ENCODE measurements around the gene ARMC9. TPM values are rescaled to one million over a fixed set of nuclear protein-coding genes. Genes with fewer than 3 reads are reported as not detected.

ARMC9 gene
- polyA plus RNA-seq, 4 donors, result 0.67 to 10.6 (median 3.5) TPM

DNA sequence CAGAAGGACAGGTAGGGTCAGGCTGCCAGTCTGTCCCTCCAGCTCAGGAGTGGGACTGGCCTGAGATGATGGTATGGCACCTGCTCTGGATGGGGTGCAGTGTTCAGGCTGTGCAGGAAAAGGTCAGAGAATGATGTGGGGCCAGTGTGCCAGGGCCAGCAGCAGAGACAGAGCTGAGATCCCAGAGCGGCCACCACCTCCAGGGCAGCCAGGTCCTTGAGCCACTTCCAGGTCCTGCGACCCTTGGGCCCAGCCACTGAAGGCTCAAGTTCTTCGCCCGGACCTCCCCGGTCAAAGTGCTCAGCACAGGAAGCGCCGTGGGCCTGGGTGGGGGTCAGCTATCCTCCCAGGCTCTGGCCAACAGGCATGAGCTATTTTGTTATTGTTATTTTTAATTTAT is 12.1 kb upstream of the ARMC9 start:
- no peak for FAIRE-seq
- no peak for DNase-seq
- H3K27ac ChIP-seq (ENCODE audit: low read depth in 1 of 3, low read length in 2 of 3), result no peak overlapping the region
- 86 to 93% (median 91%) methylated on average over 7 of the region's 7 CpGs for WGBS, 3 donors
- H3K9me3 ChIP-seq (ENCODE audit: control insufficient read depth in 2 of 2, insufficient read depth in 1 of 2, low read depth in 1 of 2, low read length in 1 of 2), result peaks cover 0 to 6% of the 10 kb centered on the region in 2 donors
- no peak overlapping the region for H3K4me3 ChIP-seq (ENCODE audit: low read depth in 1 of 3, low read length in 3 of 3)
- no peaks in the 10 kb centered on the region for H3K36me3 ChIP-seq (ENCODE audit: control insufficient read depth in 3 of 3, insufficient read depth in 2 of 3, low read depth in 1 of 3, low read length in 3 of 3)
- H3K4me1 ChIP-seq (ENCODE audit: control insufficient read depth in 3 of 3, insufficient read depth in 2 of 3, low read depth in 1 of 3, low read length in 2 of 3), result peaks cover 0 to 25% (median 0%) of the 10 kb centered on the region in 3 donors
- H3K27me3 ChIP-seq (ENCODE audit: control insufficient read depth in 3 of 3, insufficient read depth in 3 of 3, low read length in 3 of 3), result peaks cover 0 to 3% (median 0%) of the 10 kb centered on the region in 3 donors

DNA sequence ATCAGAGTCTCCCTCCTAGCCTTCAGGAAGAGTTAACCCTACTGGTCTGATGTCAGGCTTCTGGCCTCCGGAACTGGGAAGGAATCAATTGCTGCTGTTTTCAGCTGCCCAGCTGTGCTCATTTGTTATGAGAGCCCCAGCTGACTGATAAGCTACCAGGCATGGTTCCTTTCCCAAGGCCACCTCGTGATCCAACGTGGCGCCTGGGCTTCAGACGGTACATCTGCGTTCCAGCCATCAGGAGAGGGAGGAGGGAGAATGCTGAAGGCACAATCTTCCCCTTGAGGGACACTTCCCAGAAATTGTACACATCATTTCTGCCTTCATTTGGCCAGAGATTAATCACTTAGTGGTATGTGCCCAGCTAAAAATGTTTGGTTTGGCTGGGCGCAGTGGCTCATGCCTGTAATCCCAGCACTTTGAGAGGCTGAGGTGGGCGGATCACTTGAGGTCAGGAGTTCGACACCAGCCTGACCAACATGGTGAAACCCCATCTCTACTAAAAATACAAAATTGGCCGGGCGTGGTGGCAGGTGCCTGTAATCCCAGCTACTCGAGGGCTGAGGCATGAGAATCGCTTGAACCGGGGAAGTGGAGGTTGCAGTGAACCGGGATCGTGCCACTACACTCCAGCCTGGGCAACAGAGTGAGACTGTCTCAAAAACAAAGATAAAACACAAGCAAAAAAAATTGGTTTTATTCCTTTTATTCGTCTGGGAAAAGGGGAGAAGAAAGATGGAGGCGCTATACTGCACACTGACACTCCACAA is 10.5 kb upstream of the ARMC9 start:
- Histone ChIP-seq H3K27ac (ENCODE audit: low read depth in 1 of 3, low read length in 2 of 3) (peak overlapping the region in 1 of 3 donors; percentile 49), H3K4me3 (ENCODE audit: low read depth in 1 of 3, low read length in 3 of 3) (no peak overlapping the region), H3K27me3 (ENCODE audit: control insufficient read depth in 3 of 3, insufficient read depth in 3 of 3, low read length in 3 of 3) (peaks cover 0 to 3% (median 0%) of the 10 kb centered on the region in 3 donors), H3K9me3 (ENCODE audit: control insufficient read depth in 2 of 2, insufficient read depth in 1 of 2, low read depth in 1 of 2, low read length in 1 of 2) (peaks cover 0 to 6% of the 10 kb centered on the region in 2 donors), H3K36me3 (ENCODE audit: control insufficient read depth in 3 of 3, insufficient read depth in 2 of 3, low read depth in 1 of 3, low read length in 3 of 3) (no peaks in the 10 kb centered on the region), H3K4me1 (ENCODE audit: control insufficient read depth in 3 of 3, insufficient read depth in 2 of 3, low read depth in 1 of 3, low read length in 2 of 3) (peaks cover 0 to 28% (median 0%) of the 10 kb centered on the region in 3 donors)
- 65 to 70% (median 70%) methylated on average over 18 of the region's 18 CpGs for WGBS, 3 donors
- FAIRE-seq (no peak), DNase-seq (peak; percentile 43 to 72)

DNA sequence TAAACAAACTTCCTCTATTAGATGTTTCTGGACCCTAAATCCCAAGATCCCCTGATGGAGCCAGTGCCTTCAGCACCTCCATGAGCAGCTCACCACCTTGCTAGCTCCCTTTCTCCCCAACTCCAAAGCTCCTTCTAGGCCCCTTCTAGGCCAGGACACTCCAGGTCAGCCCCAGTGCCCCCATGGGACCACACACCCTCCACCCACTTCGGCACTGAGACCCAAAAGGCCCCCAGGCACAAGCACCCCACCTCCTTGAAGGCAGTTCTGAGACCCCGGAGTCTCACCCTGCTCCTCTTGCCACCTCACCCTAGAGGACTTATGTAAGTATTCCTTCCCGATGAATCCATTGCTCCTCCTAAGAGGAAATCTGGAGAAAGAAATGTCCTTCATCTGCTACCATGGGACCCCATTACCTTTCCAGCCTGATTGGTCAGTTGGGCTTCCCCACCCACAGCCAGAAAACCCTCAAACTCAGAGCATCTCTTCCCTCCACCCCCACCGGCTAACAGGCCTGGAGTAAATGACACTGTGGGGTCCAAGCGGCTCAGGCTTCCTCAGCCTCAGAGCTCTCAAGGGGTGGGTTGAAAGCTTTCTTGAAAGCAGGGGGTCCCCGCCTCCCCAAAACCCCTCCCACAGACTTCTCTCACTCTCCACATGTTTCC is 9.8 kb upstream of the ARMC9 start:
- no peak overlapping the region for H3K4me3 ChIP-seq (ENCODE audit: low read depth in 1 of 3, low read length in 3 of 3)
- H3K36me3 ChIP-seq (ENCODE audit: control insufficient read depth in 3 of 3, insufficient read depth in 2 of 3, low read depth in 1 of 3, low read length in 3 of 3), result no peaks in the 10 kb centered on the region
- 89 to 93% (median 91%) methylated on average over 6 of the region's 6 CpGs for WGBS, 3 donors
- H3K27ac ChIP-seq (ENCODE audit: low read depth in 1 of 3, low read length in 2 of 3), result no peak overlapping the region
- H3K4me1 ChIP-seq (ENCODE audit: control insufficient read depth in 3 of 3, insufficient read depth in 2 of 3, low read depth in 1 of 3, low read length in 2 of 3), result peaks cover 0 to 28% (median 0%) of the 10 kb centered on the region in 3 donors
- H3K9me3 ChIP-seq (ENCODE audit: control insufficient read depth in 2 of 2, insufficient read depth in 1 of 2, low read depth in 1 of 2, low read length in 1 of 2), result peaks cover 0 to 6% of the 10 kb centered on the region in 2 donors
- FAIRE-seq (no peak), DNase-seq (no peak)
- peaks cover 0 to 3% (median 0%) of the 10 kb centered on the region in 3 donors for H3K27me3 ChIP-seq (ENCODE audit: control insufficient read depth in 3 of 3, insufficient read depth in 3 of 3, low read length in 3 of 3)

DNA sequence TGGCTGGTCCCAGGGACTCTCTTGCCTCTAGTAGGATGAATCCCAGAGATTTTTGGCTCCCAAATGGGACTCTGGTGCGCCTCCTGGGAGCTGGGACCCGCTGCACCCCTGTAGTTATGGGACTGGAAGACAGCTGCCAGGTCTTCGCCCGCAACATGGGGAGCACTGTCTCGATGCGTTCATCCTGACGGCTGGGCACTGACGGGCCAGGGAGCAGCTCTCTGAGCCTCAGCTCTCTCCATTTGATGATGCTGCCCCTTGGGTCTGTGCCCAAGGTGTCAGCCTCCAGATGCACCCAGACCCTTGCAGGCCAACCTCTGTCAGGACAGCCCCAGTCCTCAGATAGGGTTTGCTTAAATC is 9.3 kb upstream of the ARMC9 start:
- H3K4me3 ChIP-seq (ENCODE audit: low read depth in 1 of 3, low read length in 3 of 3), result no peak overlapping the region
- no peak for FAIRE-seq
- no peaks in the 10 kb centered on the region for H3K36me3 ChIP-seq (ENCODE audit: control insufficient read depth in 3 of 3, insufficient read depth in 2 of 3, low read depth in 1 of 3, low read length in 3 of 3)
- H3K27me3 ChIP-seq (ENCODE audit: control insufficient read depth in 3 of 3, insufficient read depth in 3 of 3, low read length in 3 of 3), result peaks cover 0 to 3% (median 0%) of the 10 kb centered on the region in 3 donors
- peaks cover 0 to 4% of the 10 kb centered on the region in 2 donors for H3K9me3 ChIP-seq (ENCODE audit: control insufficient read depth in 2 of 2, insufficient read depth in 1 of 2, low read depth in 1 of 2, low read length in 1 of 2)
- WGBS, 3 donors, result 94 to 97% (median 95%) methylated on average over 8 of the region's 8 CpGs
- H3K4me1 ChIP-seq (ENCODE audit: control insufficient read depth in 3 of 3, insufficient read depth in 2 of 3, low read depth in 1 of 3, low read length in 2 of 3), result peaks cover 0 to 28% (median 0%) of the 10 kb centered on the region in 3 donors
- H3K27ac ChIP-seq (ENCODE audit: low read depth in 1 of 3, low read length in 2 of 3), result no peak overlapping the region
- DNase-seq, result no peak

DNA sequence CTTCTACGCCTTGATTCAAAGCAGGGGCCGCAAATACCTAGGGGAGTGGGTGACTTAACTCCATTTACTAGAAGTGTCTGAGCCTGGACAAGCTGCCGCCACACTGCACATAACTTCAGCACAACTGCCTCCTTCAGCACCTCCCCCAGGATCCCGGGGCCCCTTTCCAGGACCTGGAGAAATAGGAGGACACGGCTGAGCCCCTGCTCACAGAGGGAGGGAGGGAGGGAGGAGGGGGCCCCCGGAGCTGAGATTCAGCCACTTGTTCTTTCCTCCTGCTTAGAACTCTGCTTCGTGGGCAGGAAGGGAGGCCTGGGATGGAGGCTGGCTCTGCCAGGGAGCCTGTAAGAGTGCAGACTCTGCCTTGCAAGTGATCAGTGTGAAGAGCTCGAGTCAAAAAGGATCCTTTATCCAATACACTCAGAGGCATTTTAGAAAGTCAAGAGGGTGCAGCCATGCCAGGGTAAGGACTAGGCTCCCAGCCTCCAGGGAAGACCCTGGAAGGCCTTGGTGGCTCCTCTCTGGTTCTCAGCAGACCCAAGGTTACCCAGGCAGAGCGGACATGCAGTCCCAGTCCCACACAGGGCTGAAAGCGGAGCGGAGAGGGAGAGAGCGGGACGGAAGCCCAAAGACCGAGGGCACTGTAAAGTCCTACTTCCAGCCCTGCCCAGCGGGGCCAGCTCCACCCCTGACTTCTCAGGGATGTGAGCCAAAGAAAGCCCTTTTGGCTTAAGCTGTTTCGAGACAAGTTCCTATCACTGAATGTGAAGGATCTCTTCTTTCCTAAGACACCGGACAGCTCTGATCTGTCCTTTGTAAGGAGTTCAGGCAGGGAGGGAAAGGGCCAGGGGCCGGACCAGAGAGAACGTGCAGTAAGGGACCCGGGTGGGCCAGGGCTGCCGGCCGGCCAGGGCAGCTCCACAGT is 8.6 kb upstream of the ARMC9 start:
- WGBS, 3 donors, result 65 to 70% (median 69%) methylated on average over 21 to 22 of the region's 22 CpGs
- DNase-seq (no peak), FAIRE-seq (no peak)
- Histone ChIP-seq H3K9me3 (ENCODE audit: control insufficient read depth in 2 of 2, insufficient read depth in 1 of 2, low read depth in 1 of 2, low read length in 1 of 2) (peaks cover 0 to 3% of the 10 kb centered on the region in 2 donors), H3K27ac (ENCODE audit: low read depth in 1 of 3, low read length in 2 of 3) (peak overlapping the region; percentile 5 to 85 (median 23)), H3K27me3 (ENCODE audit: control insufficient read depth in 3 of 3, insufficient read depth in 3 of 3, low read length in 3 of 3) (peaks cover 0 to 3% (median 0%) of the 10 kb centered on the region in 3 donors), H3K4me1 (ENCODE audit: control insufficient read depth in 3 of 3, insufficient read depth in 2 of 3, low read depth in 1 of 3, low read length in 2 of 3) (peaks cover 0 to 28% (median 0%) of the 10 kb centered on the region in 3 donors), H3K36me3 (ENCODE audit: control insufficient read depth in 3 of 3, insufficient read depth in 2 of 3, low read depth in 1 of 3, low read length in 3 of 3) (no peaks in the 10 kb centered on the region), H3K4me3 (ENCODE audit: low read depth in 1 of 3, low read length in 3 of 3) (peak overlapping the region in 1 of 3 donors; percentile 39)

DNA sequence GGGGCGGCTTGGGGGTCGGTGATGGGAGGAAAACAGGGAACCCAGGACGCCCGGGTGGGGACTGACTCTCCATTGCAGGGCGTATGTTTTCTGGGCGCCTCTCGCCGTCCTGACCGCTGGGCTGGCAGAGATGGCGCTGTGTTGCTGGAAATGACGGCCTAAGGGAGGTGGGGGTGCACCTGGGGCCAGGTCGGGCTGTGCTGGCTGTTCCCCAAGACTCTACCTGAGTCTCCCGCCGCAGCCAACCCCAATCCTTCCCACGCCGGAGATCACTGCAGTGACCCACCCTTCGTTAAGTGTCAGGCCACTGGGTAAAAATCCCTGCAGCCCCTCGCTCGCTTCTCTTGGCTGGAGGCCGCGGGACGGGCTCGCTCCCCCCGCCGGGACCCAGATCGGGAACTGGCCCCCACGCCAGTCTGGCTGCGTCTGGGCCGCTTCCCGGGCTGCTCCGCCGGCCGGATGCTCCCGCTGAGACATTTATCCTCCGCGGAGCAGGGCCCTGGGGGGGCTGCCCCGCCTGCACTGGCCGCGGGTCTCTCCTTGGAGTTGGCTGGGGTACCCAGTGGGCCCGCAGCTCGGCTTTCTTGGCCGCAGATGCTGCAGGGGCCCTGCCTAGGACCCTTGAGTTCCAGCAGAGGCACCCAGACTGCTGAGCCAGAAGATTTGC is 7.8 kb upstream of the ARMC9 start:
- Histone ChIP-seq H3K27me3 (ENCODE audit: control insufficient read depth in 3 of 3, insufficient read depth in 3 of 3, low read length in 3 of 3) (peaks cover 0 to 3% (median 0%) of the 10 kb centered on the region in 3 donors), H3K9me3 (ENCODE audit: control insufficient read depth in 2 of 2, insufficient read depth in 1 of 2, low read depth in 1 of 2, low read length in 1 of 2) (peaks cover 0 to 3% of the 10 kb centered on the region in 2 donors), H3K4me1 (ENCODE audit: control insufficient read depth in 3 of 3, insufficient read depth in 2 of 3, low read depth in 1 of 3, low read length in 2 of 3) (peaks cover 0 to 22% (median 0%) of the 10 kb centered on the region in 3 donors), H3K27ac (ENCODE audit: low read depth in 1 of 3, low read length in 2 of 3) (peak overlapping the region; percentile 5 to 85 (median 23)), H3K4me3 (ENCODE audit: low read depth in 1 of 3, low read length in 3 of 3) (peak overlapping the region in 1 of 3 donors; percentile 39), H3K36me3 (ENCODE audit: control insufficient read depth in 3 of 3, insufficient read depth in 2 of 3, low read depth in 1 of 3, low read length in 3 of 3) (no peaks in the 10 kb centered on the region)
- WGBS, 3 donors, result 18 to 24% (median 23%) methylated on average over 40 to 42 of the region's 42 CpGs
- no peak for FAIRE-seq
- DNase-seq, result peak; percentile 22 to 73

DNA sequence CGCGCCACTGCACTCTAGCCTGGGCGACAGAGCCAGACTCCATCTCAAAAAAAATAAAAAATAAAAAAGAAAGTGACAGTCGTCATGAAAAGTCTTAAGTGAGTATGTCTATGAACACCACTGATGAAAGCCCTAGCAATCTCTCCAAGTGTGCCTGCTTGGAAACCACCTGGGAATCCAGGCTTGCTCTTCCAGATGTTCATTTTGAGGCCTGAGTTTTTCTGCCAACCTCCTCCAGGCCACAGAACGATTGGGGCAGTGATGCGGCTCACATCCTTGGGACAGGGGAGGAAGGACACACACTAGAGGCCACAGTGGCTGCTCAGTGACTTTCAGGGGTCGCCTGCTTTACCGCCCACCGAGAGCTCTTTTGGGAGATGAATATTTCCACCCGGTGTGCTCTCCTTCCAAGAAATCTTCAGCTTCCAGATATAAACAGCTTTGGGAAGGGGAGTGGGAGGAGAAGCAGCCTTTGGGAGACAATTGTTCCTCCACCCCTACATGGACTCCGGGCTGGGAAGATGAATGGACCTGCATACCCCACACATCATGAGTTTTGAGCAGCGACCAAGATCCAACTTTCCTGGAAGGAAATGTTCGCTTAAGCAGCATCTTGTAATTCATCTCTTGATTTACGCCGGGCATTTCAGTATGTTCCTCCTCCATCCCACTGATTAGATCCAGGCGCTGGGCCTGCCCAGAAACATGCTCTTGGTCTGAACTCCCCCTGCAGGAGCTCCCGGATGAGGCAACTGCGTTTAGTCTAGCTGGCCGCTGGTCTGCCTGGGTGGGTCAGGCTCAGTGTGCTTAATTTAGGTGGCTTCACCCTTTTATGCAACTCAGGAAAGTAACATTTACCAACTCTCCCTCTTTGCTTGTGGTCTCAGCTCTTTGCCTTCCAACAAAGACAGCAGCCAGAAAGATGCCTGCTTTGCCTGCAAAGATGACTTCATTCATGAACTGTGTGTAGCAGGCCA is 6.2 kb upstream of the ARMC9 start:
- no peak for FAIRE-seq
- 59 to 71% (median 70%) methylated on average over 19 of the region's 19 CpGs for WGBS, 3 donors

More for the DNA sequence above, 6.2 kb upstream of the ARMC9 start:
- peak; percentile 40 to 67 for DNase-seq
- H3K27me3 ChIP-seq (ENCODE audit: control insufficient read depth in 3 of 3, insufficient read depth in 3 of 3, low read length in 3 of 3), result peaks cover 0 to 3% (median 0%) of the 10 kb centered on the region in 3 donors
- H3K4me1 ChIP-seq (ENCODE audit: control insufficient read depth in 3 of 3, insufficient read depth in 2 of 3, low read depth in 1 of 3, low read length in 2 of 3), result peaks cover 0 to 18% (median 0%) of the 10 kb centered on the region in 3 donors
- no peak overlapping the region for H3K4me3 ChIP-seq (ENCODE audit: low read depth in 1 of 3, low read length in 3 of 3)
- H3K36me3 ChIP-seq (ENCODE audit: control insufficient read depth in 3 of 3, insufficient read depth in 2 of 3, low read depth in 1 of 3, low read length in 3 of 3), result no peaks in the 10 kb centered on the region
- H3K27ac ChIP-seq (ENCODE audit: low read depth in 1 of 3, low read length in 2 of 3), result peak overlapping the region in 2 of 3 donors; percentile 44 to 62
- peaks cover 0 to 3% of the 10 kb centered on the region in 2 donors for H3K9me3 ChIP-seq (ENCODE audit: control insufficient read depth in 2 of 2, insufficient read depth in 1 of 2, low read depth in 1 of 2, low read length in 1 of 2)
